Breast epithelium (tissue), 4 donors: ENCODE measurements around the gene IKZF5. TPM values are rescaled to one million over a fixed set of nuclear protein-coding genes. Genes with fewer than 3 reads are reported as not detected.

Experiments used
- DNase-seq, 2 donors: peaks; one replicate each; pipeline ENCODE4 v3.0.0-alpha.2; 2019; ENCODE audit warnings: low spot score in 2 of 2
- H3K27ac ChIP-seq, 2 donors: fragments of 200-600 bp; sonication (generic) in 1 of 2; one replicate each; pipeline ENCODE4 v1.5.1; 2016 to 2019; ENCODE audit warnings: mild to moderate bottlenecking in 1 of 2
- H3K27me3 ChIP-seq, 2 donors: fragments of 200-600 bp; sonication (generic) in 1 of 2; one replicate each; pipeline versions ENCODE4 v1.5.1 to v1.6.0; 2017 to 2019; ENCODE audit warnings: control low read depth in 1 of 2, mild to moderate bottlenecking in 1 of 2
- H3K36me3 ChIP-seq: fragments of 200-600 bp; one replicate; pipeline ENCODE4 v1.5.1; 2019
- H3K4me1 ChIP-seq, 2 donors: fragments of 200-600 bp; sonication (generic); one replicate each; pipeline ENCODE4 v1.5.1; 2016 to 2019; ENCODE audit warnings: control low read depth in 1 of 2
- H3K4me3 ChIP-seq, 3 donors: fragments of 200-600 bp; sonication (generic); 1 replicate in 2 of 3; 2 replicates in 1 of 3; pipeline ENCODE4 v1.5.1; 2016 to 2019; ENCODE audit warnings: mild to moderate bottlenecking in 3 of 3, moderate library complexity in 2 of 3
- H3K9me3 ChIP-seq, 2 donors: fragments of 200-600 bp; sonication (generic) in 1 of 2; one replicate each; pipeline ENCODE4 v1.5.1; 2016 to 2019; ENCODE audit warnings: control low read depth in 1 of 2
- CTCF ChIP-seq, 3 donors: fragments of 450-650 bp; IDR thresholded peaks; one replicate each; pipeline ENCODE4 v1.5.1; 2016 to 2017; ENCODE audit warnings: antibody characterized with exemption in 3 of 3, mild to moderate bottlenecking in 3 of 3, moderate library complexity in 3 of 3
- POLR2A ChIP-seq: fragments of 450-650 bp; IDR thresholded peaks from one replicate; pipeline ENCODE4 v1.6.1; 2016; ENCODE audit warnings: antibody characterized with exemption, mild to moderate bottlenecking, moderate library complexity
- POLR2AphosphoS5 ChIP-seq, 3 donors: sonication (generic); formaldehyde crosslinking; IDR thresholded peaks; one replicate each; pipeline ENCODE4 v1.6.1; 2017; ENCODE audit warnings: antibody characterized with exemption in 3 of 3
- intact Hi-C: fragments of 100-400 bp; cut with DNase I; formaldehyde crosslinking; loops from one replicate; pipeline ENCODE4 v1.15.1; 2023; ENCODE audit warnings: low total_unique reads
- total RNA-seq, 3 donors: library from RNA; depleted of rRNA; stranded (reverse); fragments of >200 nt; gene quantifications; one replicate each; pipeline ENCODE4 v1.1.0, GENCODE V29; 2016

IKZF5 gene
- total RNA-seq: 10 to 100 TPM; 10.5 to 17.7 (median 13.3) TPM

GRCh38 chr10:123008355-123009104 lies at the start of gene IKZF5, which contains the start of gene ACADSB:
Gene IKZF5, minus strand, starts transcription at chr10:123008795. Its CDS starts 10,170 bp downstream, at chr10:122998625.
Gene ACADSB, plus strand, starts transcription at chr10:123009006. Its CDS starts 24 bp downstream, at chr10:123009030.
- H3K4me1 ChIP-seq: peaks cover 0 to 26% of the 10 kb centered on the region in 2 donors
- no peaks in the 10 kb centered on the region for H3K36me3 ChIP-seq
- TF ChIP-seq POLR2A (peak; percentile 84), POLR2AphosphoS5 (IDR thresholded peaks at IDR 0.05) (peak; percentile 95 to 99 (median 99)), CTCF (IDR thresholded peaks at IDR 0.05) (no peak)
- peak within 1 kb of the TSS; percentile 95 to 97 for H3K27ac ChIP-seq
- DNase-seq: peak; percentile 97
- H3K9me3 ChIP-seq: no peaks in the 10 kb centered on the region
- H3K4me3 ChIP-seq: peak within 1 kb of the TSS; percentile 87 to 99 (median 90)
- H3K27me3 ChIP-seq: no peaks in the 10 kb centered on the region
- intact Hi-C loops: no loop called here

DNA sequence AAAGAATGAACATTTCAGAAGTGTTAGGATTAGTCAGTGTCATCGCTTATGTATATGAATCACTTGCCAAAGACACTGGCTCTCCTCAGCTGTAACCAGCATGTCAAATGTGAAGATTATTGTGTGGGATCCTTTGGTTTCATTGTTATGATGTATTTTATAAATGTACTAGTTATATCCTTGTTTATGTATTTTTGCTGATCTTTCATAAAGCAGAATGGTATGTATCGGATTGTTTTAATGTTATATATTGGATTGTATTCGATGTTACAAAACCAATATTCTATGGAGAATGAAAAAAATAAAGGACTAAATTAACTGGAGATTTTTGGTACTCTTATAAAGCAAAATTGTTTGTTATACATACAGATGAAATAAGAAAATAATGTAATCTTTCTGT lies 49.4 kb upstream of the IKZF5 start:
- Histone ChIP-seq H3K36me3 (peaks cover 4% of the 10 kb centered on the region), H3K27me3 (no peaks in the 10 kb centered on the region), H3K9me3 (no peaks in the 10 kb centered on the region), H3K4me3 (no peak overlapping the region), H3K27ac (no peak overlapping the region), H3K4me1 (no peaks in the 10 kb centered on the region)
- TF ChIP-seq POLR2A (no peak), CTCF (IDR thresholded peaks at IDR 0.05) (no peak), POLR2AphosphoS5 (IDR thresholded peaks at IDR 0.05) (no peak)
- intact Hi-C loops: no loop called here
- no peak for DNase-seq

- Histone ChIP-seq H3K4me3 (no peak overlapping the region), H3K36me3 (no peaks in the 10 kb centered on the region), H3K27ac (no peak overlapping the region), H3K4me1 (no peaks in the 10 kb centered on the region), H3K27me3 (no peaks in the 10 kb centered on the region), H3K9me3 (no peaks in the 10 kb centered on the region)
- no peak for TF ChIP-seq CTCF (IDR thresholded peaks at IDR 0.05)
- no peak for TF ChIP-seq POLR2A
- no peak for TF ChIP-seq POLR2AphosphoS5 (IDR thresholded peaks at IDR 0.05)
- no peak for DNase-seq
- intact Hi-C loops: no loop called here
Measured at GRCh38 chr10:123045961-123046731, 37.6 kb upstream of the IKZF5 start.

DNA sequence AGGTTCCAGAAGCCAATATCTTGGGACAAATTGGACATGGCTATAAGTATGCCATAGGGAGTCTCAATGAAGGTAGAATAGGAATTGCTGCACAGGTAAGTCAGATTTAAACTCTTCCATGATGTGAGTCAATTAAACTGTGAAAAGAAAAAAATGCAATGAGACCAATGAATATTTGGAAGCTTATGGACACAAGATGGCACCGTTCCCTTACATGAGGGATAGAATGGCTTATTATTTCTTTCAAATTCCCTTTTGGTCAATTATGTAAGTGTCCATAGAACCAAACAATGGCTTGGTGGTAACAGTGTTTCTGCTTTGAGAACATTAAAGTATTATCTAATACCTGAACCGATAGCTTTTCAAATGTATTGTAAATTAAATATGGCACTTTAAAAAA lies 35.8 kb upstream of the IKZF5 start:
- intact Hi-C loops: no loop called here
- no peak overlapping the region for H3K4me3 ChIP-seq
- no peaks in the 10 kb centered on the region for H3K27me3 ChIP-seq
- TF ChIP-seq POLR2AphosphoS5 (IDR thresholded peaks at IDR 0.05): no peak
- TF ChIP-seq CTCF (IDR thresholded peaks at IDR 0.05): no peak
- TF ChIP-seq POLR2A: no peak
- DNase-seq: no peak
- no peaks in the 10 kb centered on the region for H3K4me1 ChIP-seq
- H3K36me3 ChIP-seq: no peaks in the 10 kb centered on the region
- H3K27ac ChIP-seq: no peak overlapping the region
- no peaks in the 10 kb centered on the region for H3K9me3 ChIP-seq
